ENCODE results near the gene CDK18. TPM values are rescaled to one million over a fixed set of nuclear protein-coding genes. Genes with fewer than 3 reads are reported as not detected.

The CDK18 gene
- polyA plus RNA-seq, 10 donors: 5.7 to 20.5 (median 9.4) TPM

GRCh38 chr1:205502992-205503391 lies 1.5 kb upstream of the CDK18 start:
- no peak for DNase-seq

- DNase-seq: no peak
Observed at GRCh38 chr1:205505076-205505729, 734 bp downstream of the CDK18 start.

- peak in 1 of 3 donors; percentile 28 for DNase-seq
Observed at GRCh38 chr1:205505791-205506190, 1.3 kb downstream of the CDK18 start.

- no peak for DNase-seq
Observed at GRCh38 chr1:205506409-205507200, 2.1 kb downstream of the CDK18 start.

GRCh38 chr1:205508227-205508714 lies 3.8 kb downstream of the CDK18 start:
- no peak for DNase-seq

- no peak for DNase-seq
Observed at GRCh38 chr1:205510308-205510950, 6.0 kb downstream of the CDK18 start.

GRCh38 chr1:205510951-205511330 lies 6.5 kb downstream of the CDK18 start:
- DNase-seq: no peak

- DNase-seq: peak in 1 of 3 donors; percentile 46
Observed at GRCh38 chr1:205512059-205513045, 7.9 kb downstream of the CDK18 start.

GRCh38 chr1:205513774-205514173 lies 9.3 kb downstream of the CDK18 start:
- no peak for DNase-seq

- no peak for DNase-seq
Observed at GRCh38 chr1:205514211-205515142, 10.0 kb downstream of the CDK18 start.

- DNase-seq: peak in 1 of 3 donors; percentile 65
Observed at GRCh38 chr1:205515781-205516253, 11.3 kb downstream of the CDK18 start.

- no peak for DNase-seq
Observed at GRCh38 chr1:205516362-205516761, 11.9 kb downstream of the CDK18 start.

GRCh38 chr1:205517288-205517687 lies 12.8 kb downstream of the CDK18 start:
- no peak for DNase-seq

- no peak for DNase-seq
Observed at GRCh38 chr1:205517763-205518162, 13.3 kb downstream of the CDK18 start.

- no peak for DNase-seq
Observed at GRCh38 chr1:205518661-205519540, 14.4 kb downstream of the CDK18 start.

- DNase-seq: no peak
Observed at GRCh38 chr1:205519541-205520131, 15.2 kb downstream of the CDK18 start.

- no peak for DNase-seq
Observed at GRCh38 chr1:205520709-205521108, 16.2 kb downstream of the CDK18 start.

- no peak for DNase-seq
Observed at GRCh38 chr1:205521686-205522085, 17.2 kb downstream of the CDK18 start.

- DNase-seq: no peak
Observed at GRCh38 chr1:205522692-205523091, 18.2 kb downstream of the CDK18 start.

All from muscle of back (tissue), 11 donors.